Naive B cell (primary cell): Measurements from ENCODE around the gene SF3A1. TPM values are rescaled to one million over a fixed set of nuclear protein-coding genes. Genes with fewer than 3 reads are reported as not detected.
A peak's percentile ranks its signal among the peaks of the same experiment; 100 is the strongest.
"Not testable (repeated sequence)": the region's sequence is repeated elsewhere in the genome, so short reads cannot be mapped to it uniquely, and the experiment has no call there.

Experiments
- ATAC-seq, 2 donors: fragments of 150-1000 bp; cut with Tn5 transposase; 2 replicates each; pipeline ENCODE4 v1.10.0; 2021; ENCODE audit warnings: low read depth in 2 of 2, mild to moderate bottlenecking in 2 of 2, moderate library complexity in 2 of 2
- DNase-seq: peaks from one replicate; pipeline ENCODE4 v3.0.0; 2022
- H3K27ac Mint-ChIP-seq, 6 donors: one replicate each; pipeline ENCODE4 v1.8.0; 2020 to 2022; ENCODE audit warnings: mild to moderate bottlenecking in 6 of 6, mixed read lengths in 6 of 6, moderate library complexity in 5 of 6, inconsistent platforms in 2 of 6
- H3K27me3 Mint-ChIP-seq, 3 donors: one replicate each; pipeline ENCODE4 v1.8.0; 2021 to 2022; ENCODE audit warnings: mixed read lengths in 3 of 3, mild to moderate bottlenecking in 1 of 3
- H3K36me3 Mint-ChIP-seq, 2 donors: one replicate each; pipeline ENCODE4 v1.8.0; 2020 to 2022; ENCODE audit warnings: mixed read lengths in 2 of 2, inconsistent platforms in 1 of 2, mild to moderate bottlenecking in 1 of 2
- H3K4me1 Mint-ChIP-seq, 3 donors: one replicate each; pipeline ENCODE4 v1.8.0; 2020 to 2022; ENCODE audit warnings: mixed read lengths in 3 of 3, inconsistent platforms in 1 of 3, mild to moderate bottlenecking in 1 of 3, moderate library complexity in 1 of 3
- H3K4me3 Mint-ChIP-seq, 8 donors: one replicate each; pipeline ENCODE4 v1.8.0; 2020 to 2022; ENCODE audit warnings: mild to moderate bottlenecking in 8 of 8, mixed read lengths in 8 of 8, moderate library complexity in 8 of 8, inconsistent platforms in 2 of 8
- H3K9me3 Mint-ChIP-seq, 7 donors: one replicate each; pipeline ENCODE4 v1.8.0; 2020 to 2022; ENCODE audit warnings: mixed read lengths in 7 of 7, mild to moderate bottlenecking in 5 of 7, inconsistent platforms in 2 of 7, moderate library complexity in 1 of 7
- polyA plus RNA-seq, 6 donors: library from polyadenylated mRNA; unstranded; fragments of 300-500 nt; fragmentation: Illumina TruSeq; gene quantifications; one replicate each; pipeline ENCODE4 v1.2.3, GENCODE V29; 2021; ENCODE audit warnings: low read depth in 6 of 6

Gene SF3A1
- polyA plus RNA-seq, 6 donors from 2014 or later: 34.1 to 110 (median 80.3) TPM

DNA sequence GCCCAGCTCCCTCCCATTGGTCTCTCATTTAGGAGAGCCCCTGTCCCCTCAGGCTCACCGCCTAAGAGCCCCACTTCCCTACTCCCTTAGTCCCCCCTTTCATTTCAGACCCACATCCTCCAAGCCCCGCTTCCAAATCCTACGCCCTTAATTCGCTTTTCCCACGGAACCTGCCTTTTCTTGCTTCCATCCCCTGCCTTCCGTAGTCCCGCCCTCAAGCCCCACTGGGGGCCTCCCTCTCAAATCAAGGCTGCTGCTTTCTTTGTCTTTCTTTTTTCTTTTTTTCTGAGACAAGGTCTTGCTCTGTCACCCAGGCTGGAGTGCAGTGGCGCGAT lies 509 bp upstream of the SF3A1 start:
- peak overlapping the region; percentile 91 to 99 (median 96) for H3K4me3 Mint-ChIP-seq
- DNase-seq (no peak), ATAC-seq (peak; percentile 12 to 13)
- H3K27me3 Mint-ChIP-seq: peaks cover 0 to 5% (median 0%) of the 10 kb centered on the region in 3 donors
- peak overlapping the region; percentile 97 to 99 (median 98) for H3K27ac Mint-ChIP-seq
- peaks cover 33 to 44% (median 42%) of the 10 kb centered on the region in 3 donors for H3K4me1 Mint-ChIP-seq
- H3K36me3 Mint-ChIP-seq: no peaks in the 10 kb centered on the region
- peaks cover 0 to 2% (median 0%) of the 10 kb centered on the region in 7 donors for H3K9me3 Mint-ChIP-seq

DNA sequence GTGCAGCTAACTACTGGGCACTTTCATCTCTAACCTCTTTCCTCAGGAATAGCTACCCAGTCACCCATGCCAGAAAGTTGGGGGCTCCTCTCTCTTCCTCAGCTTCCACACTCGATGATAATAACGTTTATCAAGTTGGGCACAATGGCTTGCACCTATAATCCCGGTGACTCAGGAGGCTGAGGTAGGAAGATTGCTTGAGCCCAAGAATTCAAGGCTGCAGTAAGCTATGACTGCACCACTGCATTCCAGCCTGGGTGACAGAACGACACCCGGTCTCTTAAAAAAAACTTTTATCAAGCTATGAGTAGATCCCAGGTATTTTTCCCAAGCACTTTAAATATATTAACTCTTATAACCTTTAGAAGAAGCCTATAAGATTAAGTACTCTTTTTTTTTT lies 2.0 kb downstream of the SF3A1 start:
- Mint-ChIP-seq H3K4me1 (peaks cover 38 to 66% (median 61%) of the 10 kb centered on the region in 3 donors), H3K27me3 (peaks cover 0 to 5% (median 0%) of the 10 kb centered on the region in 3 donors), H3K36me3 (peaks cover 0 to 6% of the 10 kb centered on the region in 2 donors), H3K4me3 (peak overlapping the region in 7 of 8 donors; percentile 15 to 98 (median 95)), H3K9me3 (peaks cover 0 to 2% (median 0%) of the 10 kb centered on the region in 7 donors), H3K27ac (peak overlapping the region in 5 of 6 donors; percentile 72 to 99 (median 92))
- DNase-seq (no peak), ATAC-seq (no peak)

DNA sequence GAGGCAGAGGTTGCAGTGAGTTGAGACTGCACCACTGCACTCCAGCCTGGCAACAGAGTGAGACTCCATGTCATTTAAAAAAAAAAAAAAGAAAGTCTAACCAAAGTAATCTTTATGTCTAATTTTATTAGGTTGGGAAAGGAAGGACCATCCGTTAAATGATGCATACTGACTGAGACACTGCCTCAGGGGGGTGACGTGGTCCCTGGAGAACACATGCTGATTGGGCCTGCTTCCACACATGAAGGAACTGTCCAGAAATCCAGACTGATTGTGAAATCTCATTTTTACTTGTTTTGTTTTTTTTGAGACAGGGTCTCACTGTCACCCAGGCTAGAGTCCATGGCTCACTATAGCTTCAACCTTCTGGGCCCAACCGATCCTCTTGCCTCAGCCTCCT lies 5.5 kb downstream of the SF3A1 start:
- H3K36me3 Mint-ChIP-seq: peaks cover 0 to 9% of the 10 kb centered on the region in 2 donors
- peak overlapping the region in 2 of 6 donors; percentile 39 to 71 for H3K27ac Mint-ChIP-seq

DNA sequence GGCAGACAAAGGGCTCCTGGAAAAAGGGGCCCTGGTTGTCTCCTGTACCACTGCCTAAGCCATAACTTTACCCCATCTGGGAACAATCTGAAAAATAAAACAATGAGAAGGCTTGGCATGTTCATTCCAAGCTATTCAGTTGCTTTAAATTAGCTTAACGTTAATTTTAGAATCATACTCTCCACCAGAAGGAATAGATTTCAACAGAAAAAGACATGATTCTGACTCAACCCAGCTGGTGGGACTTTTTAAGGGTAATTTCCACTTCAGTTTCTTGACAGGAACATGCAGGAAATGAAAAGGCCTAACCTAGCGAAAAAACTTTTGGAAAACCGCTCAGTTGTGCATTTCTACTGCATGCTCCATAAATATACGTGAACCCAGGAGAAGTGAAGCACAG lies 7.9 kb downstream of the SF3A1 start:
- no peaks in the 10 kb centered on the region for H3K9me3 Mint-ChIP-seq
- no peak for DNase-seq
- no peak overlapping the region for H3K4me3 Mint-ChIP-seq
- H3K4me1 Mint-ChIP-seq: peaks cover 13 to 42% (median 27%) of the 10 kb centered on the region in 3 donors
- ATAC-seq: no peak
- H3K27me3 Mint-ChIP-seq: no peaks in the 10 kb centered on the region
- peaks cover 0 to 16% of the 10 kb centered on the region in 2 donors for H3K36me3 Mint-ChIP-seq
- H3K27ac Mint-ChIP-seq: peak overlapping the region in 2 of 6 donors; percentile 57 to 70

More for the DNA sequence above, 5.5 kb downstream of the SF3A1 start:
- Mint-ChIP-seq H3K4me3 (peak overlapping the region in 1 of 8 donors; percentile 57), H3K27me3 (no peaks in the 10 kb centered on the region), H3K4me1 (peaks cover 32 to 66% (median 50%) of the 10 kb centered on the region in 3 donors), H3K9me3 (peaks cover 0 to 2% (median 0%) of the 10 kb centered on the region in 7 donors)
- ATAC-seq (no peak), DNase-seq (no peak)

DNA sequence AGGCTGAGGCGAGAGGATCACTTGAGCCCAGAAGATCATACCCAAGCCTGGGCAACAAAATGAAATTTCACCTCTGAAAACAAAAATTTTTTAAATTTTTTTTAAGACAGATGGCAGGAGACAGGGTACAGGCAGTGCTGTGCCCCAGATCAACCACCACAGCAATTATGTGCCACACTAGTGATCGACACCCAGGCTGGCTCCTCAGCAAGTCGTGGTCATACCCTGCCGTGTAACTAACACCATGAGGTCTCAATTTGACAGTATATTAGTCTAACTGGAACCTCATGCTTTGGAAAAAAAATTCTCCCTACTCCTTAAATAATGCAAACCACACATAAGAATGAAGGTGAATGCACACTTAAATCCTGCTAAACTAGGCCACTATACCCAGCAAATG lies 8.3 kb downstream of the SF3A1 start:
- Mint-ChIP-seq H3K4me1 (peaks cover 9 to 39% (median 23%) of the 10 kb centered on the region in 3 donors), H3K4me3 (no peak overlapping the region), H3K36me3 (peaks cover 1 to 20% of the 10 kb centered on the region in 2 donors), H3K27me3 (no peaks in the 10 kb centered on the region), H3K27ac (peak overlapping the region in 2 of 6 donors; percentile 57 to 70), H3K9me3 (no peaks in the 10 kb centered on the region)
- DNase-seq: no peak
- no peak for ATAC-seq

DNA sequence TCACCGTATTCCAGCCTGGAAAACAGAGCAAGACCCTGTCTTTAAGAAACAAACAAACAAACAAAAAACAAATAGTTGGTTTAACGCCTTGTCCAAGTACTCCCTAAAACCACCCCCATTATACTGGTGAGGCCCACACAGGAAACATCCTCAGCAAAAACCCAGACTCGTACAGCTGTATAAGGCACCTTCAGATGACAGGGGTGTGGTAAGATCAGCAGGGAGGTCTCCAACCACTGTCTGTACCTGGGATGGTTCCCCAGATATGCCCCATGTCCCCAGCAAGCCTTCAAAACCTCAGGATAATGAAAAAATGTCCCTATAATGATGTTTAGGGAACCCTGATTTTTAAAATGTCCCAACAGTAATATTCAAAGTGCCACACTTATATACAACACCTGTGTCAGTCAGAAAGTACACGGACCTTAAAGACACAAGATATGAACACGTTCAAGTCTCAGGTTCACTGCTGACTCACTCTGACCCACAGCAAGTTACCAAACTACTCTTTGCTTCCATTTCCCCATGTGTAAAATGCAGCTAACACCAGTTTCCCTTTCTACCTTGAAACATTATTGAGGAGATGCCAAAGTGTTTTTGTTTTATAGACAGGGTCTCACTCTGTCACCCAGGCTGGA lies 9.3 kb downstream of the SF3A1 start:
- no peak overlapping the region for H3K4me3 Mint-ChIP-seq
- no peaks in the 10 kb centered on the region for H3K27me3 Mint-ChIP-seq
- no peak for DNase-seq
- peaks cover 14 to 39% (median 23%) of the 10 kb centered on the region in 3 donors for H3K4me1 Mint-ChIP-seq
- H3K36me3 Mint-ChIP-seq: peaks cover 9 to 24% of the 10 kb centered on the region in 2 donors
- ATAC-seq: no peak
- no peaks in the 10 kb centered on the region for H3K9me3 Mint-ChIP-seq
- peak overlapping the region in 3 of 6 donors; percentile 21 to 49 (median 37) for H3K27ac Mint-ChIP-seq

DNA sequence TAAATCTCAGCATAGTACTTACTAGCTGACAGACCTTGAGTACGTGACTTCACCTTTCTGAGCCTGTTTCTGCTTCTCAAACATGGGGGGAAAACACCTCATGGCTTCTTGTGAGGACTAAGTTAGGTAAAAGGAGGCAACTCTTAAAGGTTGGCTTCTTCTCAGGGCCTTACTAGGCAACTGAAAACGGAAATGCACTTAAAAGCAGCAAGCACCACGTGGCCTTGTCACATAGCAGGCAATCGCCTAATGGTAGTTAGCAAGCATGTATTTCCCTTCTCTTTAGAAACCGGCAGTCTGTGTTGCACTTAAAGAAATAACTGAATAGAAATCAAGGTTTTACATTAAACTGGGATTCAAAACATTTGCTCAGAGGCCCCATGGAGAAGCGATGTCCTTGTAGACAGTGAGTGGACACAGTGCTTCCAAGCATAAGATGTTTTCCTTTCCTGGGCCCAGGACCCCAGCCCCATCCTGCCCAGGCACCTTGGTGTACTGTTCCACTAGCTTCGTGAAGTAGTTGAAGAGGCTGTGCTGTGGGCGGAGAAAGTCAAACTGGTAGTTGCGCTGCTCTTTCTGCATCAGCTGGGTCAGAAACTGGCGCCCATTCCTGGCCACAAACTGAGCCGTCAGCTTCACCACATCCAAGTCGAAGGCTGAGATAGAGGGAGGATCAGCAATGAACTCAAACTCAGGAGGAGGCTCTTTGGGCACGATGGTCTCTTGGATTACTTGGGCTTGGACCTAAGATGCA lies 12.1 kb downstream of the SF3A1 start:
- ATAC-seq (no peak), DNase-seq (no peak)
- Mint-ChIP-seq H3K9me3 (no peaks in the 10 kb centered on the region), H3K4me1 (peaks cover 4 to 15% (median 13%) of the 10 kb centered on the region in 3 donors), H3K4me3 (no peak overlapping the region), H3K27me3 (no peaks in the 10 kb centered on the region), H3K36me3 (peaks cover 18 to 21% of the 10 kb centered on the region in 2 donors), H3K27ac (no peak overlapping the region)

DNA sequence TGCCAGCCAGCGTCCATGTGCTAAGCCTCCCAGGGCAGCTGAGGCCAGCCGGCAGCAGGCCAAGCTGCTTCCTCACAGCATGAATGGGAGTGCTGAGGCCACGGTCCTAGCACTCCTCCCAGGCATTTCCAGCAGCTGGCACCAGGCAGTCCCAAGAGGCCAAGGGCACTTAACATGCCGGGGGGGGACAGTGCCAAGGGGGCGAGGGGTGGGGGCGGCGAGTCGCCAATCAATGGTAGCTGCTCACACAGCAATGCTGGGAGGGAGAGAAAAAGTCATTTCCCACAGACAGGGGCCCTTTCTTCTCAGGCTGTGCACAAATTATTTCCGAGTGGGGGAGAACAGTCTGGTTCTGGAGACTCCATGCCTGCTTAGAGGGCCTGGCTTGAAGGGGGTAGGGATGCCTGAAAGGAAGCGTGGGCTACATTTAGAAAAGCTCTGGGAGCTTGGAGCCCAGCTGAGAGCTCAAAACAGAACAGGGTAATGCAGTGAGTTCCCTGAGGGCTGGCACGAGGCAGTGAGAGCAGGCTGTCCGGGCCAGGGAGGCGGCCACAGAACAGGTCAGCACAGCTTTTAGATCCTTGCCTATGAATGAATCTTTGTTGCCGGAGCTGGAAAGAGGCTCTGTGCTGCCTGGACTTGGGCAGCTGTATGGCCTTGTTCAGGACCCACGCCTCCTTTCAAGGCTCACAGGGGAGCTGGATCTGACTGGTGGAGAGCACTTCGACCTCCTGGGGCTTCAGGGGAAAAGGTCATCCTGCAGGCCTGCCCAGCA lies 15.6 kb downstream of the SF3A1 start:
- H3K27me3 Mint-ChIP-seq: no peaks in the 10 kb centered on the region
- DNase-seq (no peak), ATAC-seq (no peak)
- peaks cover 2 to 12% (median 6%) of the 10 kb centered on the region in 3 donors for H3K4me1 Mint-ChIP-seq
- H3K4me3 Mint-ChIP-seq: no peak overlapping the region
- peak overlapping the region in 2 of 6 donors; percentile 24 to 95 for H3K27ac Mint-ChIP-seq
- no peaks in the 10 kb centered on the region for H3K9me3 Mint-ChIP-seq
- peaks cover 18 to 41% of the 10 kb centered on the region in 2 donors for H3K36me3 Mint-ChIP-seq

DNA sequence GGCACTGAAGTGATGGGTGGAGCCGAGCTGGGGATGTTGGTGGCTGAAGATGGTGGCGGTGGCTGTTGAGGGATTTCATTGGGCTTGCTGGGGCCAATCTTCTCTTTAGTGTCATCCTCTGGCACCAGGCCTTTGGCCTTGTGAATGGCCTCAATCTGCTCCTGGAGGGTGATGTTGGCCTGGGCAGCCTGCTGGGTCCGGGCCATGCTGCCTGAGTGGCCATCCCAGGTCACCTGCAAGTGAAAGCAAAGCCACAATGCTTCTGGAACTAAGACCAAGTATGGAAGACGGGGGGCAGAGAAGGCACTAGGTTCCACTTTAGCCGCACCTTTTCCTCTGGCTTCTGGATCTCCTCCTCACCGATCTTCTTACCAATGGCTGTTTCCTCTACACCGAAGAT lies 17.9 kb downstream of the SF3A1 start:
- ATAC-seq: no peak
- peaks cover 12 to 41% of the 10 kb centered on the region in 2 donors for H3K36me3 Mint-ChIP-seq
- H3K27ac Mint-ChIP-seq: peak overlapping the region in 1 of 6 donors; percentile 20
- no peaks in the 10 kb centered on the region for H3K27me3 Mint-ChIP-seq
- DNase-seq: no peak
- peaks cover 2 to 12% (median 6%) of the 10 kb centered on the region in 3 donors for H3K4me1 Mint-ChIP-seq
- H3K4me3 Mint-ChIP-seq: no peak overlapping the region
- H3K9me3 Mint-ChIP-seq: no peaks in the 10 kb centered on the region

DNA sequence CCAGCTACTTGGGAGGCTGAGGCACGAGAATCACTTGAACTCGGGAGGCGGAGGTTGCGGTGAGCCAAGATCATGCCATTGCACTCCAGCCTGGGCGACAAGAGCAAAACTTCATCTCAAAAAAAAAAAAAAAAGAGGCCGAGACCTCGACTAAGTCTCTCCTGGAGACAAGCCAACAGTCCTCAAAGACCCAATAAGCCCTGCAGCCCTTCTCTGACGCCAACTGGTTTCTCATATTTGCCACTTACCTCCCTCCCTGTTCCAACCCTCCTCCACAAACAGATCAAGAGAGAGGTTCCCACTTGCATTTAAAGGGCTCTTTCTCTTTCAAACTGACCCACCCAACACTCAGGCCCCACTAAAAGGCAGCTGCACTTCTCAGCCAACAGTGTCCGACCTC lies 18.4 kb downstream of the SF3A1 start:
- H3K27me3 Mint-ChIP-seq, ATAC-seq, H3K9me3 Mint-ChIP-seq, H3K4me3 Mint-ChIP-seq, DNase-seq, H3K27ac Mint-ChIP-seq: not testable (repeated sequence)
- H3K36me3 Mint-ChIP-seq: peaks cover 8 to 39% of the 10 kb centered on the region in 2 donors
- peaks cover under 1 to 12% (median 6%) of the 10 kb centered on the region in 3 donors for H3K4me1 Mint-ChIP-seq

DNA sequence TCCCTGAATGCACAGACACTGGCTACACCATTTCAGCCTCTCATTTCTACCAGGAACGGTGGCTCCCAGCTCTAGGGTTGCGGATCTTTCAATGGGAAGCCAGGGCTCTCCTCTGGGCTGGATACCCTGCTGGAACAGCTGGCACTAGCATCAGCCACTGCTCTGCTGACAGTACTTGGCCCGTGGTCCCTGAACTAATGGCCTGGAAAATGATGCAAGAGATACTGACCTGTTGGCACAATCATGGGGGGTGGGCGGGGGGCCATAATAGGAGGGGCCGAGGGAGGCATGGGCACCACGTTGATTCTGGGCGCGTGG lies 19.3 kb downstream of the SF3A1 start:
- H3K27me3 Mint-ChIP-seq: no peaks in the 10 kb centered on the region
- DNase-seq: no peak
- H3K27ac Mint-ChIP-seq: peak overlapping the region in 1 of 6 donors; percentile 79
- peaks cover 5 to 33% of the 10 kb centered on the region in 2 donors for H3K36me3 Mint-ChIP-seq
- no peak overlapping the region for H3K4me3 Mint-ChIP-seq
- H3K4me1 Mint-ChIP-seq: peaks cover 0 to 7% (median 6%) of the 10 kb centered on the region in 3 donors
- ATAC-seq: no peak
- H3K9me3 Mint-ChIP-seq: no peaks in the 10 kb centered on the region

DNA sequence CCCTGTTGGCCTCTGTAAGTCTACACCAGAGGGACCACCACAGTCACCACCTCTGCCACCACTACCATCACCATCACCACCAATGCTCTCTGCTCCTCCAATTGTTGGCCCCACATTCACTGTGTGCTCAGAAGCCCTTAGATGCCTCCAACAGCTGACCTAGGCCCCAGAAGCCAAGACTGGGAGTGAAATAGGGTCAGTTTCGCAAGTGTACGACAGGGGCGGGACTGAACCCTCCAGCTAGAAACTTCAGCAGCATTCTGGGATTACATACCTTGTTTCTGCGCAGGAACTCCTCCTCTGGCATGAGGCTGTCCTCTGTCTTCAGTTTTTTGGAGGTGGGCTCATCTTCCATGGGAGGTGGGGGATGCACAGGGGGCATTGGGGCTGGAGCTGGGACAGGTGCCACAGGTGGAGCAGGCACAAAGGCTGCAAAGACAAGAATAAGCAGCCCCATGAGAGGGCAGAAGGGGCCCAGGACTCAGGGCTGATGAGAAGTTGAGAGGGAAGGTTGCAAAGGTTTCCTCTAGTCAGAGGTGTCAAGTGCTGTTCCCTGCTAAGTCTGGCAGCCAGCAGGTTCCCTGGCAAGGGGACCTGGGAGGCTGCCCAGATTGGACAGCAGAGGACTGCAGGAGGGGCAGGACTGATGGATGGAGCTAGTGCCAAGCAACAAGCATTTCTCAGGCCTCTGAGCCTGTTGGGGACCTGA lies 19.8 kb downstream of the SF3A1 start:
- Mint-ChIP-seq H3K27ac (peak overlapping the region in 3 of 6 donors; percentile 41 to 79 (median 61)), H3K27me3 (no peaks in the 10 kb centered on the region), H3K4me3 (no peak overlapping the region), H3K36me3 (peaks cover 5 to 27% of the 10 kb centered on the region in 2 donors), H3K4me1 (peaks cover 0 to 7% (median 6%) of the 10 kb centered on the region in 3 donors), H3K9me3 (no peaks in the 10 kb centered on the region)
- ATAC-seq (no peak), DNase-seq (no peak)

DNA sequence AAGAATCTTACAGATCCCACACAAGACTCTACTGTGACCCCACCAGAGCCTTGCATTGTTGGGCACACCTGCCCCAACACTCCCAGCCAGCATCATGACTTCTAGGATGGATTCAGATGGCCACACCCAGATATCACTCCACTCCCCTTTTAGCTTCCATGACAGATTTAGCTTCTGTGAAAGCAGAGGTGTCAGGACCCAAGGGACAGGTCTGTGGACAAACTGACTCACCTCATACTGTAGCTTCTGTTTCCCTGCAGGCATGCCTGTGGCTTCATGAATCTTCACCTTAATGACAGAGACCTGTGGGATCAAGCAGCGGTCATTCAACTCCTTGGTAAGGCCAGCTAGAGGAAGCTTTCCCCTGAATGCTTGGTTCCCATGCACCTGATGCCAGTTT lies 21.5 kb downstream of the SF3A1 start:
- Mint-ChIP-seq H3K4me1 (peaks cover 3 to 7% (median 6%) of the 10 kb centered on the region in 3 donors), H3K27ac (peak overlapping the region in 1 of 6 donors; percentile 39), H3K36me3 (peaks cover 5 to 26% of the 10 kb centered on the region in 2 donors), H3K9me3 (no peaks in the 10 kb centered on the region), H3K27me3 (no peaks in the 10 kb centered on the region), H3K4me3 (no peak overlapping the region)
- no peak for ATAC-seq
- no peak for DNase-seq
